GM21447 (cell line): ENCODE measurements around the gene DOCK4.

Experiments used
- ATAC-seq: cut with Tn5 transposase; IDR thresholded peaks from one replicate; pipeline ENCODE4 v1.9.1; 2021; ENCODE audit not compliant: unreplicated experiment

Gene DOCK4

GRCh38 chr7:111833466-111833865, 372.7 kb downstream of the DOCK4 start:
- ATAC-seq = no peak

- ATAC-seq = no peak
These were observed 374.0 kb downstream of the DOCK4 start for GRCh38 chr7:111832174-111832573.

- no peak for ATAC-seq
These were observed 377.0 kb downstream of the DOCK4 start for GRCh38 chr7:111829221-111829620.

GRCh38 chr7:111827863-111828504, 378.2 kb downstream of the DOCK4 start:
- no peak for ATAC-seq

- ATAC-seq = no peak
These were observed 381.2 kb downstream of the DOCK4 start for GRCh38 chr7:111825046-111825445.

- ATAC-seq = no peak
These were observed 382.4 kb downstream of the DOCK4 start for GRCh38 chr7:111823826-111824225.

- ATAC-seq = no peak
These were observed 385.2 kb downstream of the DOCK4 start for GRCh38 chr7:111821046-111821445.

- ATAC-seq = no peak
These were observed 385.6 kb downstream of the DOCK4 start for GRCh38 chr7:111820621-111821020.

- no peak for ATAC-seq
These were observed 386.1 kb downstream of the DOCK4 start for GRCh38 chr7:111820121-111820520.

GRCh38 chr7:111815354-111815753, 390.8 kb downstream of the DOCK4 start:
- ATAC-seq = no peak

- no peak for ATAC-seq
These were observed 392.9 kb downstream of the DOCK4 start for GRCh38 chr7:111813306-111813705.

GRCh38 chr7:111806232-111806631, 400.0 kb downstream of the DOCK4 start:
- no peak for ATAC-seq

GRCh38 chr7:111803015-111803758, 403.0 kb downstream of the DOCK4 start:
- ATAC-seq = no peak

- ATAC-seq = no peak
These were observed 403.9 kb downstream of the DOCK4 start for GRCh38 chr7:111802194-111802772.

GRCh38 chr7:111801277-111801676, 404.9 kb downstream of the DOCK4 start:
- ATAC-seq = no peak

GRCh38 chr7:111796671-111797070, 409.5 kb downstream of the DOCK4 start:
- no peak for ATAC-seq

- ATAC-seq = no peak
These were observed 416.3 kb downstream of the DOCK4 start for GRCh38 chr7:111789870-111790269.

GRCh38 chr7:111789048-111789320, 417.2 kb downstream of the DOCK4 start:
- no peak for ATAC-seq

GRCh38 chr7:111788286-111789047, 417.7 kb downstream of the DOCK4 start:
- no peak for ATAC-seq

GRCh38 chr7:111787741-111788140, 418.5 kb downstream of the DOCK4 start:
- ATAC-seq = no peak

GRCh38 chr7:111787099-111787498, 419.1 kb downstream of the DOCK4 start:
- no peak for ATAC-seq

GRCh38 chr7:111785076-111785475, 421.1 kb downstream of the DOCK4 start:
- no peak for ATAC-seq
